Erythroblast (primary cell): ENCODE results near the gene MFAP4.

ENCODE experiments used
- GATA1 ChIP-seq: IDR thresholded peaks from 2 replicates; pipeline ENCODE4 v1.6.1; 2011; ENCODE audit warnings: low read depth, mild to moderate bottlenecking, control low read depth, low read length, moderate library complexity
- POLR2A ChIP-seq: IDR thresholded peaks from 2 replicates; pipeline ENCODE4 v1.6.1; 2011; ENCODE audit warnings: mild to moderate bottlenecking, low read length

DNA sequence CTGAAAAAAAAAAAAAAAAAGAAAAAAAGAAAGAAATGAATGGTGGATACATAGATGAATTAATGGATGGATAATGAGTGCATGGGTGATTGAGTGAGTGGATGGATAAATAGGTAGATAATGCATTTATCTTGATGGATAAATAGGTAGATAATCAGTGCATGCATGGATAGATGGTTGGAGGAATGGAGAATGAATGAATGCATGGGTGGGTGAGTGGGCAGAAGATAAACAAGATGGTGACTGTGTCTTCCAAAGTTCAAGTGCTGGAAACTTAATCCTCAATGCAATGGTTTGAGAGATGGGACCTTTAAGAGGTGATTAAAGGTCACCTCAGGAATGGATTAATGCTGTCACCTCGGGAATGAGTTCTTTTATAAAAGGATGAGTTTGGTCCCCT is 17.3 kb upstream of the MFAP4 start:
- TF ChIP-seq POLR2A: no peak
- no peak for TF ChIP-seq GATA1
